Posterior vena cava (tissue), 2 donors: ENCODE results near the gene EFHB. TPM values are rescaled to one million over a fixed set of nuclear protein-coding genes. Genes with fewer than 3 reads are reported as not detected.
"Not testable (repeated sequence)": the region's sequence is repeated elsewhere in the genome, so short reads cannot be mapped to it uniquely, and the experiment has no call there.

Experiments
- DNase-seq: peaks from one replicate; pipeline ENCODE4 v3.0.0-alpha.2; 2020; ENCODE audit warnings: low spot score
- intact Hi-C, 2 donors: fragments of 100-400 bp; cut with DNase I; formaldehyde crosslinking; loops; one replicate each; pipeline versions ENCODE4 v1.14.1 to v1.14.2; 2022 to 2023
- long read RNA-seq, 2 donors: library from polyadenylated mRNA; unstranded; transcript quantifications; one replicate each; pipeline ENCODE4 v2.0.0, GENCODE V29; 2020 to 2021
- total RNA-seq, 2 donors: library from RNA; stranded (reverse); fragmentation: NEBNext Ultra II Directional; extraction: Animal tissue kit (Norgen Biotek cat#: 25700); gene quantifications; one replicate each; pipeline ENCODE4 v1.2.1, GENCODE V29; 2021
- donor health status: DM: yes; HTN: yes; CAD: no.
- donor health status: DM: yes; HTN: yes; CAD: no.

The EFHB gene
- total RNA-seq, result 1 to 10 TPM in 1 of 2 donors, under 1 TPM in 1; 0.90 to 1.1 TPM
- long read RNA-seq, donor 1, result 0 reads
- long read RNA-seq, donor 2, result 0 reads

- intact Hi-C loops, result no loop called here
- no peak for DNase-seq
These were observed at the start of gene EFHB for GRCh38 chr3:19934098-19934566. TSS of gene EFHB (minus strand) at chr3:19934217. CDS start at chr3:19934018, 199 bp downstream.

- DNase-seq, result no peak
- intact Hi-C loops, result no loop called here
These were observed 38.0 kb upstream of the EFHB start for GRCh38 chr3:19972054-19972453.

- DNase-seq, result no peak
- intact Hi-C loops, result no loop called here
These were observed 36.3 kb upstream of the EFHB start for GRCh38 chr3:19970327-19970726.

- no peak for DNase-seq
- intact Hi-C loops, result no loop called here
These were observed 33.8 kb upstream of the EFHB start for GRCh38 chr3:19967812-19968211.

DNA sequence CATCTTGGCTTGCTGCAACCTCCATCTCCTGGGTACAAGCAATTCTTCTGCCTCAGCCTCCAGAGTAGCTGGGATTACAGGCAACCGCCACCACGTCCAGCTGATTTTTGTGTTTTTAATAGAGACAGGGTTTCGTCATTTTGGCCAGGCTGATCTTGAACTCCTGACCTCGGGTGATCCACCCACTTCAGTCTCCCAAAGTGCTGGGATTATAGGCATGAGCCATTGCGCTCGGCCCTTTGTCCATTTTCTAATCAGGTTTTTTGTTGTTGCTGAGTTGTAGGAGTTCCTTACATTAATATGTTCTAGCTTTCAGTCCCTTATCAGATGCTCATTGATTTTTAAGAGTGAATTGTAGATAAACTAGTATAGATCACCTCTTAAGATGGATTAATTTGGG, 33.2 kb upstream of the EFHB start:
- DNase-seq, result no peak
- intact Hi-C loops, result no loop called here

DNA sequence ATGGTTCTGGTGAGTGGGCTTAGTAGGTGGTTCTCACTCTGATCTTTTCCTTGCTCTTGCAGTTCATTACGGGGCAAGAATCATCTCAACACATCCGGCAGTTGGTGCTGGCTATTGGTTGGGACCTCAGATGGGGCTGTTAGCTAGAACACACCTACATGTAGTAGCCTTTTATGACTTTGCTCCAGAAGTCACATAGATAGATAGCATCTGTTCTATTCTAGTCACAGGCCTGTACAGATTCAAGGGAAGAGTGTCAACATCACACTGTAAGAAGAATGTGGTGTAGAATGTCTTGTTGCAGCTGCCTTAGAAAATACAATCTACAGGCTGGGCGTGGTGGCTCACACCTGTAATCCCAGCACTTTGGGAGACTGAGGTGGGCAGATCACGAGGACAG, 27.9 kb upstream of the EFHB start:
- no peak for DNase-seq

DNA sequence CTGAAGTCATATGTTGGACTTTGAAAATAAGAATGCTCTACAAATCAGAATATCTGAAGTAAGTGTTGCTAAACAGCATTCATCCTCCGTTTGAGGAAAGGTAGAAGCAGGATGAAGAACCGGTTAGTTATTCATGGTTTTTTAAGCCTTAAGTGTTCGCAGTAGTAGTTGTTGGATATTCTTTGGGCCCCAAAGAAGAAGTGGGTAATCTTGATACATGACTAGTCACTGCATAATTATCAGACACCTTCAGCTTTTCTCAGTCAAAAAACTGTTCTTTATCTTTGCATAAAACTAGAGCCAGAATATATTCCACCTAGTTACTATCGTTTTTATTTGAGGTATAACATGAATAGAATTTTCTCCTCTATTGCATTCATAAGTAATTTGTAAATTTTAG, 26.7 kb upstream of the EFHB start:
- intact Hi-C loops, result no loop called here
- no peak for DNase-seq

More for the DNA sequence above, 27.9 kb upstream of the EFHB start:
- intact Hi-C loops, result no loop called here

- intact Hi-C loops, result no loop called here
- no peak for DNase-seq
These were observed 25.5 kb upstream of the EFHB start for GRCh38 chr3:19959505-19959904.

DNA sequence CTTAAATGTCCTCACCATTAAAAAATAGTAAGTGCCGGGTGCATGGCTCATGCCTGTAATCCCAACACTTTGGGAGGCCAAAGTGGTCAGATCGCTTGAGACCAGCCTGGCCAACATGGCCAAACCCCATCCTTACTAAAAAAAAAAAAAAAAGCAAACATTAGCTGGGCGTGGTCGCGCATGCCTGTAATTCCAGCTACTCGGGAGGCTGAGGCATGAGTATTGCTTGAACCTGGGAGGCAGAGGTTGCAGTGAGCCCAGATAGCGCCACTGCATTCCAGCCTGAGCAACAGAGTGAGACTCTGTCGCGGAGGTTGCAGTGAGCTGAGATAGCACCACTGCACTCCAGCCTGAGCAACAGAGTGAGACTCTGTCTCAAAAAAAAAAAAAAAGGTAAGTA, 23.3 kb upstream of the EFHB start:
- intact Hi-C loops, DNase-seq: not testable (repeated sequence)

DNA sequence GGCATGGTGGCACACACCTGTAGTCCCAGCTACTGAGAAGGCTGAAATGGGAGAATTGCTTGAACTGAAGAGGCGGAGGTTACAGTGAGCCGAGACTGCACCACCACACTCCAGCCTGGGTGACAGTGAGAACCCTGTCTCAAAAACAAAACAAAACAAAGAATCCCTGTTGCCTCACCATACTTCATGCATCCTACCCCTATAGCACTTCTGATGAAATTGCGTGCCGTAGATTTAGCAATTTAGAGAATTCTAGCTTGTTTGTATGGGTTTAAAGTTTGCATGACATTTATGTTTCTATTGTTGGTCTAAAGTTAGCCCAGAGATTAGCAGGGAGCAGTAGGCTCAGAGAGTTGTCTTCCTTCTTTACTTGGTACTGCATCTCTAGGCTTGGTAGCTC, 20.7 kb upstream of the EFHB start:
- intact Hi-C loops, result no loop called here
- no peak for DNase-seq

DNA sequence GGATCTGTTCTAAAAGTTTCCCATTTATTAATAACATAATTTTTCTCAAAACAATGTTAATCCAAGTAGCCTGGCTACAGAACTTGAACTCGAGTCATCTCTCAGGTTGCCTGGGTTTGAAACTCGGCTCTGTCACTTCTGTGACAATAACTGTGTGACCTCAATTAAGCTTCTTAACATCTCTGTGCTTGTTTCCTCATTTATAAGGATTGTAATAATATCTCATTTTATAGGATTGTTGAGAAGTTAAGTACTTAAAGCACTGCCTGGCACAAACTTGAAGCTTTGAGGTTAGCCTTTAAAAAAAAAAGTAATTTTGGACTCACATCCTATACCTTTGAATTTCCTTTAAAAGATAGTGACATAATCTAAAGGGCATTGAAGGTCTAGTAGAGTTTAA, 16.3 kb upstream of the EFHB start:
- DNase-seq, result no peak
- intact Hi-C loops, result loop anchor here in 1 of 2 donors (1.0 kb wide), 1 partner anchor 14 kb away; no protein-coding TSS in a partner anchor

GRCh38 chr3:19948226-19948591, 14.2 kb upstream of the EFHB start:
- DNase-seq, result no peak
- intact Hi-C loops, result no loop called here

DNA sequence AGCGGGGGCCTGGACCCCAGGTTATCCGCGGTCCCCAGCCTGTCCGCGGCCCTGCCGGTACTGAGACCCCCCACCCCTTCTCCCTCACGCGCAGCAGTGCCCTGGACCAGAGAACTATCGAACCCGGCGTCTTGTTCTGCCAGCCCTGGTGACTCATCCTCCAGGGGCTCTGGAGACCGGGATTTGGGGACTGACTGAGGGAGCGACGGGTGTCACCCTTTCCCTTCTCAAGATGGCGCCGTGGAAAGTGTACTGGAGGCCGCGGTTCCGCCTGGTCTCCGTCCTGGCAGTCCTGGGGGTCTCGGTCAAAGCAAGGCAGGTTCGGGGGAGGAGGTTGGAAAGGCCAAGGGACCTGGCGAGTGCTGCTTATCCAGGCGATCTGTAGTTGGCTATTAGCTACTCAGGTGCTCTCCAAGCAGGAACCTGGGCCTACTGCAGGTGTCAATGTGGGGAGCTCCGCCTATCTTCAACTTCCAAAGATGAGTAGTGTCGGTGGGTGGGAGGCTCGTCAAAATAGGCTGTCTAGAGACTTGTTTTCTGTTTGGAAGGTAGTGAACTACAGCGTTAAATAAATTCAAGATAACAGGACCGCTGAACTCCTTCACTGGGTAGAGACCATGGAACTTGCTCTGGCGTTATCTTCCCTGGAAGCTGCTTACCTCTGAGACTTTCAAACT, 13.7 kb upstream of the EFHB start:
- intact Hi-C loops, result no loop called here
- peak; percentile 83 for DNase-seq

GRCh38 chr3:19946832-19947548, 13.0 kb upstream of the EFHB start, which contains the start of gene RAB5A:
TSS of gene RAB5A (plus strand) at chr3:19947097. CDS start at chr3:19950899, 3,802 bp downstream.
- peak; percentile 99 for DNase-seq
- intact Hi-C loops, result no loop called here

DNA sequence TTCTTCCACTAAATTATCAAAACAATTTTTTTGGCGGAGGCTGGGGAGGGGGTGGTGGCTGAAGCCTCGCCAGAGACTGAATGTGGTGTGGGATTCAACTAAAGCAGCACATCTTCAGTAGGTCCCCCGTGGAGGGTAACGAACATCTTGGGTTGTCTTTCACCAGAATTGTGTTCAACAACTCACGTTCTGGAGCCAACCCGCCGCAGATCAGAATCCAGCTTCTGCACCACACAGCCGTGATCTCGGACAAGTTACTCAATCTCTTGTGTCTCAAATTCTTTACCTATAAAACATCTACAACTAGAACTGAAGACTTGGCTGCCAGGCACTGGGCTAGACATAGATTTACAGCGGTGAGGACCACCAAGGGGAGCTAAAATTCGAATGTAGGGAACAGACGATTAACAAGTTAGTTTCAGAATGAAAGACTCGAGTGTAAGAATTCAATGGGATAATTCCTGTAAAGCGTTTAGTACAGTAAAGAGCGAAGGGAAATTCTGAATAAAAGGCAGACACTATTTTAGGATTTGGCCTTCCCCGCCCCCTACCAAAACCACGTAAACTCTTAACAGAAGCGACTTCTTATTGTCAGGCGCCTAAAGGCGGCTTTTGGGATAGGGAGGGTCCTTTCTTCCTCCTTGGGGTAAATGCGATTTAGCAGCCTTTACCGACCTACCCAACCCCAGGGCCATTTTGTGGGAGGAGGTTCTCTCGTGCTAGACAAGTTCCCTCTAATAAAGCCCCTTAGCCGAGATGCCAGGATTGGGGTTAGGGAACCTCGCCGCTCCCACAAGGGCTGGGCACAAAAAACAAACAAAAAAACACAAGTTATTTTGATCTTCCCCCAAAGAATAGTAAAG, 12.2 kb upstream of the EFHB start:
- no peak for DNase-seq
- intact Hi-C loops, result no loop called here

GRCh38 chr3:19945534-19945933, 11.5 kb upstream of the EFHB start:
- intact Hi-C loops, result no loop called here
- DNase-seq, result no peak

DNA sequence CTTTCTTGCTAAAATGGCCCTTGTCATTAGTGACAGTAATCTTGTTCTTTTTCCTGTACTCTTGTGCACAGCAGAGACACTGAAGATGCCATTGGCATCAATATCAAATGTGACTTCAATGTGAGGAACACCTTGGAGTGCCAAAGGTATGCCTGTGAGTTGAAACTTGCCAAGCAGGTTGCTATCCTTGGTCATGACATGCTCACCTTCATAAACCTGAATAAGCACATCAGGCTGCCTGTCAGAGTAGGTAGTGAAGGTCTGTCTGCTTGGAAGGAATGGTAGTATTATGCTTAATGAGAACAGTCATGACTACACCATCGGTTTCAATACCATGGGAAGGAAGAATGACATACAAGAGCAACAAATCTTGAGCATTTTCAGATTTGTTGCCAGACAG, 6.6 kb upstream of the EFHB start:
- intact Hi-C loops, result no loop called here
- DNase-seq, result no peak

DNA sequence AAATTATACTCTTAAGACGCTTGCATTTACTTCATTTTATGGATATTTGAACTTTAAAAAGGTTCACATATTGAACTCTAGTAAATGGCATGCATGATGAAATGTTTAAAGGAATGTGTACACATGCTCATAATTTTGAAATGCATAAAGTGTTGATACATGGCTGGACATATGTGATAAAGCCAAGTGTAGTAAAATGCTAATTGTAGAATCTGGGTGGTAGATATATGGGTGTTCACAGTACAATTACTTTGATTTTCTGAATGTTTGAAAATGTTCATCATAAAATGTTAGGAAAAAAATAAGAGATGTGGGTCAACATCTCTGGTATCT, 4.2 kb upstream of the EFHB start:
- intact Hi-C loops, result no loop called here
- DNase-seq, result no peak

GRCh38 chr3:19937459-19938294, 3.7 kb upstream of the EFHB start:
- no peak for DNase-seq
- intact Hi-C loops, result no loop called here
